Parathyroid adenoma (tissue), 2 donors: Measurements from ENCODE around the gene ANKRD33B.
"Not testable (repeated sequence)": the region's sequence is repeated elsewhere in the genome, so short reads cannot be mapped to it uniquely, and the experiment has no call there.

ENCODE experiments used
- H2AFZ ChIP-seq: fragments of 300-600 bp; sonication (generic); one replicate; pipeline ENCODE4 v1.7.0; 2017; ENCODE audit warnings: antibody characterized with exemption, mild to moderate bottlenecking
- H3K27ac ChIP-seq: fragments of 300-600 bp; sonication (generic); one replicate; pipeline ENCODE4 v1.7.0; 2017
- H3K27me3 ChIP-seq: fragments of 300-600 bp; sonication (generic); one replicate; pipeline ENCODE4 v1.7.0; 2017; ENCODE audit warnings: low read length; ENCODE audit not compliant: control insufficient read depth, insufficient read depth
- H3K36me3 ChIP-seq: fragments of 300-600 bp; sonication (generic); one replicate; pipeline ENCODE4 v1.7.0; 2017; ENCODE audit warnings: low read length; ENCODE audit not compliant: control insufficient read depth, insufficient read depth
- H3K4me1 ChIP-seq: fragments of 300-600 bp; sonication (generic); one replicate; pipeline ENCODE4 v1.7.0; 2017; ENCODE audit warnings: control low read depth
- H3K4me2 ChIP-seq: fragments of 300-600 bp; sonication (generic); one replicate; pipeline ENCODE4 v1.7.0; 2017; ENCODE audit warnings: low read length
- H3K4me3 ChIP-seq: fragments of 300-600 bp; sonication (generic); one replicate; pipeline ENCODE4 v1.7.0; 2017; ENCODE audit warnings: low read depth, low read length
- H3K79me2 ChIP-seq: fragments of 300-600 bp; sonication (generic); one replicate; pipeline ENCODE4 v1.7.0; 2017; ENCODE audit warnings: control low read depth
- H3K9ac ChIP-seq: fragments of 300-600 bp; sonication (generic); one replicate; pipeline ENCODE4 v1.7.0; 2017; ENCODE audit warnings: mild to moderate bottlenecking
- H3K9me3 ChIP-seq: fragments of 300-600 bp; sonication (generic); one replicate; pipeline ENCODE4 v1.7.0; 2017; ENCODE audit warnings: low read length; ENCODE audit not compliant: control insufficient read depth
- TF ChIP-seq, protein P1 (sequence below): fragments of 300-600 bp; sonication (generic); IDR thresholded peaks from one replicate; pipeline ENCODE4 v1.7.0; 2017; ENCODE audit warnings: antibody characterized with exemption, mild to moderate bottlenecking
- donor health status: primary hyperparathyroidism.

ANKRD33B gene

DNA sequence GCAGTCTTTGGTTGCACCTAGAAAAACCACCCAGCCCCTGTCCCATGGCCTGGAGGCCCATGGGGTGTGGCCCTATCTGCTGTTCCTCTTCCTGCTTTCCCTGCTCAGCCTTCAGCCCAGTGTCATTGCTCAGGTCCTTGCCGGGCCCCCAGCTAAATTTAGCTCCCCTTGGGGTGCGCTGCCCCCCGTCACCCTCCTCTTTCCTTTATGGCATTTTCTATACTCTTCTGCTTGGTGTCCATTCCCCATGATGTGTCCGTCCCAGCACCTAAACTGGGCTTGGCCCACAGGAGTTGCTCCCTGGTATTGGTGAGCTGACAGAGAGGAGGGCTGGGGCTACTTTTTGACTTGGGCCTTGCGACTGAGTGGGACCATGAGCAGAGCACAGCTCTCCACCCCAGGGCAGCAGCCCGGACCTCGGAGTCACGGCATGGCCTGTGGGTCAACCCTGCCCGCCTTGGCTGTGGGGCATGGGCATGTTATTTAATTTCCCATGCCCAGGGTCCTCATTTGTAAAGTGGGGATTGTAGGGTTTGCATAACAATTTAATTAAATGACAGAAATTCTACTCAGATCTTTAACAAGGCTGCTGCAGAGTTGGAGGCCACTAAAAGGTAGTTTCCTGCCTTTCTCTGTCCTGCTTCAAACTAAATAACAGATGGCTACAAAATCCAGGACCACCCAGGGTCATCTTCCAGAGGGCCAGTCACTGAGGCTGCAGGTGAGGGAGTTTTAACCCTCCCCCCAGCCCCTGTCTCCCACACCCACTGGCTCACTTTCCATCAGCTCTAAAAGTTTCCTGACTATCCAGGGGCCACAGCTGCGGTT is 99.0 kb downstream of the ANKRD33B start:
- no peaks in the 10 kb centered on the region for H3K36me3 ChIP-seq
- TF ChIP-seq, protein P1, sequence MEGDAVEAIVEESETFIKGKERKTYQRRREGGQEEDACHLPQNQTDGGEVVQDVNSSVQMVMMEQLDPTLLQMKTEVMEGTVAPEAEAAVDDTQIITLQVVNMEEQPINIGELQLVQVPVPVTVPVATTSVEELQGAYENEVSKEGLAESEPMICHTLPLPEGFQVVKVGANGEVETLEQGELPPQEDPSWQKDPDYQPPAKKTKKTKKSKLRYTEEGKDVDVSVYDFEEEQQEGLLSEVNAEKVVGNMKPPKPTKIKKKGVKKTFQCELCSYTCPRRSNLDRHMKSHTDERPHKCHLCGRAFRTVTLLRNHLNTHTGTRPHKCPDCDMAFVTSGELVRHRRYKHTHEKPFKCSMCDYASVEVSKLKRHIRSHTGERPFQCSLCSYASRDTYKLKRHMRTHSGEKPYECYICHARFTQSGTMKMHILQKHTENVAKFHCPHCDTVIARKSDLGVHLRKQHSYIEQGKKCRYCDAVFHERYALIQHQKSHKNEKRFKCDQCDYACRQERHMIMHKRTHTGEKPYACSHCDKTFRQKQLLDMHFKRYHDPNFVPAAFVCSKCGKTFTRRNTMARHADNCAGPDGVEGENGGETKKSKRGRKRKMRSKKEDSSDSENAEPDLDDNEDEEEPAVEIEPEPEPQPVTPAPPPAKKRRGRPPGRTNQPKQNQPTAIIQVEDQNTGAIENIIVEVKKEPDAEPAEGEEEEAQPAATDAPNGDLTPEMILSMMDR: no peak
- no peak overlapping the region for H3K27ac ChIP-seq

GRCh38 chr5:10663489-10664179 is 99.8 kb downstream of the ANKRD33B start:
- TF ChIP-seq, protein P1: no peak
- no peak overlapping the region for H3K27ac ChIP-seq
- H3K36me3 ChIP-seq: no peaks in the 10 kb centered on the region

More for the DNA sequence above, 99.0 kb downstream of the ANKRD33B start:
- H3K4me1 ChIP-seq: no peaks in the 10 kb centered on the region
- H2AFZ ChIP-seq: no peak overlapping the region
- H3K27me3 ChIP-seq: no peaks in the 10 kb centered on the region
- no peaks in the 10 kb centered on the region for H3K79me2 ChIP-seq
- H3K9me3 ChIP-seq: no peaks in the 10 kb centered on the region
- H3K4me3 ChIP-seq: no peak overlapping the region
- H3K4me2 ChIP-seq: no peak overlapping the region
- H3K9ac ChIP-seq: no peak overlapping the region

GRCh38 chr5:10664180-10664769 is 100.4 kb downstream of the ANKRD33B start:
- not testable (repeated sequence) for H3K9ac ChIP-seq, H3K36me3 ChIP-seq, H2AFZ ChIP-seq, H3K79me2 ChIP-seq, H3K27ac ChIP-seq, H3K4me1 ChIP-seq, H3K4me2 ChIP-seq, H3K27me3 ChIP-seq, H3K4me3 ChIP-seq, H3K9me3 ChIP-seq

More at GRCh38 chr5:10663489-10664179, 99.8 kb downstream of the ANKRD33B start:
- Histone ChIP-seq H3K79me2 (no peaks in the 10 kb centered on the region), H3K27me3 (no peaks in the 10 kb centered on the region), H3K4me2 (no peak overlapping the region), H3K9ac (no peak overlapping the region), H2AFZ (no peak overlapping the region), H3K9me3 (no peaks in the 10 kb centered on the region), H3K4me3 (no peak overlapping the region), H3K4me1 (no peaks in the 10 kb centered on the region)

GRCh38 chr5:10665799-10666198 is 101.9 kb downstream of the ANKRD33B start:
- Histone ChIP-seq H3K4me3 (no peak overlapping the region), H3K79me2 (no peaks in the 10 kb centered on the region), H3K27ac (no peak overlapping the region)

More at GRCh38 chr5:10665799-10666198, 101.9 kb downstream of the ANKRD33B start:
- Histone ChIP-seq H3K9ac (no peak overlapping the region), H2AFZ (no peak overlapping the region), H3K9me3 (no peaks in the 10 kb centered on the region), H3K4me1 (no peaks in the 10 kb centered on the region), H3K36me3 (no peaks in the 10 kb centered on the region), H3K27me3 (no peaks in the 10 kb centered on the region), H3K4me2 (no peak overlapping the region)
- TF ChIP-seq, protein P1: no peak
